SU-DHL-6 (cell line): ENCODE data around the gene SPNS3.

Experiments used
- H2AFZ ChIP-seq: fragments of 200-600 bp; sonication (generic); 2 replicates; pipeline ENCODE4 v1.6.1; 2014; ENCODE audit warnings: low read depth, mild to moderate bottlenecking, moderate library complexity, mixed read lengths, antibody characterized with exemption, low read length; ENCODE audit not compliant: severe bottlenecking
- H3F3A ChIP-seq: fragments of 200-600 bp; shearing (Covaris generic); 2 replicates; pipeline ENCODE4 v1.6.0; 2016; ENCODE audit warnings: antibody characterized with exemption, mild to moderate bottlenecking; ENCODE audit not compliant: insufficient read depth
- H3K27ac ChIP-seq: fragments of 200-600 bp; sonication (generic); 2 replicates; pipeline ENCODE4 v1.5.1; 2016; ENCODE audit warnings: low read depth, mild to moderate bottlenecking, low read length, moderate library complexity, mixed read lengths
- H3K27me3 ChIP-seq: fragments of 200-600 bp; sonication (generic), shearing (Covaris generic); 2 replicates; pipeline ENCODE4 v1.6.0; 2014; ENCODE audit warnings: mild to moderate bottlenecking, low read length
- H3K36me3 ChIP-seq: fragments of 200-600 bp; sonication (generic); 2 replicates; pipeline ENCODE4 v1.6.1; 2014; ENCODE audit warnings: mild to moderate bottlenecking, low read length, mixed read lengths
- H3K4me2 ChIP-seq: fragments of 300-600, 200-600 bp; shearing (Covaris generic), sonication (generic); 2 replicates; pipeline ENCODE4 v1.6.0; 2014; ENCODE audit warnings: low read length, low read depth, mild to moderate bottlenecking; ENCODE audit not compliant: poor library complexity, severe bottlenecking
- H3K4me3 ChIP-seq: fragments of 200-600 bp; sonication (generic); 2 replicates; pipeline ENCODE4 v1.5.1; 2014; ENCODE audit warnings: antibody characterized with exemption, low read length, mild to moderate bottlenecking, mixed read lengths; ENCODE audit not compliant: insufficient read depth, poor library complexity, severe bottlenecking
- H3K79me2 ChIP-seq: fragments of 200-600 bp; sonication (generic); 2 replicates; pipeline ENCODE4 v1.6.1; 2014; ENCODE audit warnings: mild to moderate bottlenecking, low read length, moderate library complexity; ENCODE audit not compliant: insufficient read depth
- H3K9ac ChIP-seq: fragments of 200-600 bp; sonication (generic); 2 replicates; pipeline ENCODE4 v1.7.0; 2014; ENCODE audit warnings: mild to moderate bottlenecking, low read length
- H3K9me2 ChIP-seq: fragments of 200-600 bp; sonication (generic); replicated peaks from 2 replicates; pipeline ENCODE4 v1.6.1; 2014; ENCODE audit warnings: low read length; ENCODE audit not compliant: insufficient read depth
- H3K9me3 ChIP-seq: fragments of 200-600 bp; sonication (generic); 2 replicates; pipeline ENCODE4 v1.6.1; 2014; ENCODE audit warnings: low read length, mixed read lengths; ENCODE audit not compliant: insufficient read depth
- H4K20me1 ChIP-seq: fragments of 200-600 bp; sonication (generic); 2 replicates; pipeline ENCODE4 v1.6.1; 2014; ENCODE audit warnings: low read depth, mild to moderate bottlenecking, antibody characterized with exemption, low read length, moderate library complexity, mixed read lengths
- EZH2phosphoT487 ChIP-seq: fragments of 200-600 bp; sonication (generic), shearing (Covaris generic); conservative IDR thresholded peaks from 2 replicates; pipeline ENCODE4 v1.6.1; 2018; ENCODE audit warnings: mild to moderate bottlenecking, antibody characterized with exemption, low read length, moderate library complexity, mixed read lengths
- TF ChIP-seq, protein P1 (sequence below): fragments of 200-600 bp; sonication (generic); IDR thresholded peaks from one replicate; pipeline ENCODE4 v1.5.1; 2017; ENCODE audit warnings: antibody characterized with exemption, mild to moderate bottlenecking, low read length, moderate library complexity; ENCODE audit not compliant: insufficient read depth, poor library complexity, severe bottlenecking

Gene SPNS3

DNA sequence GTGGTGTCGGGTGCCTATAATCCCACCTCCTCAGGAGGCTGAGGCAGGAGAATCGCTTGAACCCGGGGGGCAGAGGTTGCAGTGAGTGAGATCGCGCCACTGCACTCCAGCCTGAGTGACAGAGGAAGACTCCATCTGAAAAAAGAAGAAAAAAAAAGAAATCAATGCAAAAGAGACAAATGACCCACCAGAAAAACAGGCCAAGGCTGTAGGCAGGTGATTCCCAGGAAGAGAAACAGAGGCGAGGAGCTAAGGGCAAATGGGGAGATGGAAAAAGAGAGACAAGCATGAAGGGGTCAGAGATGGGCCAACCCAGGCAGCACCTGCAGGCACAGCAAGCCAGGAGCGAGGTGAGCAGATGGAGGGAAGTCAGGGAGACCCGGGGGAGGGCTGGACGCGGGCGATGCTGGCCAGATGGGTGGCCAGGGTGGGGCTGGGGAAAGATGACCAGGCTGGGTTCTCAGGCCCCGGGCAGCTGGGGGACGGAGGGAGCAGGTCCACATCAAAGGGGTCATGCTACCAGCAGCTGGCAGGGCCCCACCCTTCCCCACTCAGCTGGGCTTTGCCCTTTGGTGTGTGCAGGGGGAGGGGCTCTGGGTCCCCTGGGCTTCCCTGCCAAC, 95.9 kb downstream of the SPNS3 start:
- no peak overlapping the region for H3K27ac ChIP-seq
- H2AFZ ChIP-seq: no peak overlapping the region
- no peak overlapping the region for H3K4me3 ChIP-seq
- TF ChIP-seq EZH2phosphoT487: no peak
- TF ChIP-seq, protein P1, sequence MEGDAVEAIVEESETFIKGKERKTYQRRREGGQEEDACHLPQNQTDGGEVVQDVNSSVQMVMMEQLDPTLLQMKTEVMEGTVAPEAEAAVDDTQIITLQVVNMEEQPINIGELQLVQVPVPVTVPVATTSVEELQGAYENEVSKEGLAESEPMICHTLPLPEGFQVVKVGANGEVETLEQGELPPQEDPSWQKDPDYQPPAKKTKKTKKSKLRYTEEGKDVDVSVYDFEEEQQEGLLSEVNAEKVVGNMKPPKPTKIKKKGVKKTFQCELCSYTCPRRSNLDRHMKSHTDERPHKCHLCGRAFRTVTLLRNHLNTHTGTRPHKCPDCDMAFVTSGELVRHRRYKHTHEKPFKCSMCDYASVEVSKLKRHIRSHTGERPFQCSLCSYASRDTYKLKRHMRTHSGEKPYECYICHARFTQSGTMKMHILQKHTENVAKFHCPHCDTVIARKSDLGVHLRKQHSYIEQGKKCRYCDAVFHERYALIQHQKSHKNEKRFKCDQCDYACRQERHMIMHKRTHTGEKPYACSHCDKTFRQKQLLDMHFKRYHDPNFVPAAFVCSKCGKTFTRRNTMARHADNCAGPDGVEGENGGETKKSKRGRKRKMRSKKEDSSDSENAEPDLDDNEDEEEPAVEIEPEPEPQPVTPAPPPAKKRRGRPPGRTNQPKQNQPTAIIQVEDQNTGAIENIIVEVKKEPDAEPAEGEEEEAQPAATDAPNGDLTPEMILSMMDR: no peak
- H3K9ac ChIP-seq: no peak overlapping the region
- no peak overlapping the region for H3K4me2 ChIP-seq
- H3K9me3 ChIP-seq: no peaks in the 10 kb centered on the region
- no peaks in the 10 kb centered on the region for H4K20me1 ChIP-seq
- H3K9me2 ChIP-seq: no peaks in the 10 kb centered on the region
- H3K36me3 ChIP-seq: no peaks in the 10 kb centered on the region
- H3K27me3 ChIP-seq: no peaks in the 10 kb centered on the region
- no peaks in the 10 kb centered on the region for H3K79me2 ChIP-seq
- H3F3A ChIP-seq: no peaks in the 10 kb centered on the region

DNA sequence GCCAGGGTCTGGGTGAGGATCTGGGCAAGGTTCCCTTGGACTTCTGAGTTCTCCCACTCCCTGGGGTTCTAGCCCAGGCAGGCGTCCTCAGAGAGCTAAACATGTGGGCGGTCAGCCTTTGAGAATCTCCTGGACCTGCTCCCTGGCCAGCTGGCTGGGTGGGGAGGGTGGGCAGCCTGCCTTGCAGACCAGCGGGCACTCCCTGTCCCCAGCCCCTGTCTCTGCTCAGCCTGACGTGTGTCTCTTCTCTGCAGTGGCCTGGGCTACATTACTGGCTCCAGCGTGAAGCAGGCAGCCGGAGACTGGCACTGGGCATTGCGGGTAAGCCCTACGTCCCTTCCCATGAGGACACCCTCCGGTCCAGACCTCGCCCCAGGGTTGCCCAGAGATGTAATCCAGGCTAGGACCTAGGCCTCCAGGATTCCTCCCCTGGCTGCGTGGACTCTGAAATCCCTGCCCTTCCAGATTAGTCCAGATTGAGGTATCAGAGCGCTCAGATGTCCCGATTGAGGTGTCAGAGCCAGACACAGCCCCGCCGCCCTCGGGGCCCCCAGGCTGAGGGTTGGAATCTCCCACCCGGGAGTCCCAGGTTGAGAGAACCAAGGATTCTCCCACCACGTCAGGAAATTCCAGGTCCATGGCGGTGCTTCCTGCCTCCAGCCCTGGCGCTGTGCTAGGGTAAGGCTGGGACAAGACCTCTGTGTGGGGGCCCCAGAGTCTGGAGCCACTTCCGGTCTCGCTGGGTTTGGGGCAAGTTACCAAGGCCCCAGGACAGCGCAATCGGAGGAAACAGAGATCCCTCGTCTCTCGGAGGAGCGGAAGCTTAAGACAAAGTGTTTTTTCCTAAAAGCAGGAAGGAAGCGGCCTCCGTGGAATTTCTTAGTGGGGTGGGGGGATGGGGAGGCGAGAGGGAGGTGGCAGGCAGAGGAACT, 97.3 kb downstream of the SPNS3 start:
- no peaks in the 10 kb centered on the region for H3K79me2 ChIP-seq
- H3K9ac ChIP-seq: no peak overlapping the region
- H3K4me3 ChIP-seq: no peak overlapping the region

DNA sequence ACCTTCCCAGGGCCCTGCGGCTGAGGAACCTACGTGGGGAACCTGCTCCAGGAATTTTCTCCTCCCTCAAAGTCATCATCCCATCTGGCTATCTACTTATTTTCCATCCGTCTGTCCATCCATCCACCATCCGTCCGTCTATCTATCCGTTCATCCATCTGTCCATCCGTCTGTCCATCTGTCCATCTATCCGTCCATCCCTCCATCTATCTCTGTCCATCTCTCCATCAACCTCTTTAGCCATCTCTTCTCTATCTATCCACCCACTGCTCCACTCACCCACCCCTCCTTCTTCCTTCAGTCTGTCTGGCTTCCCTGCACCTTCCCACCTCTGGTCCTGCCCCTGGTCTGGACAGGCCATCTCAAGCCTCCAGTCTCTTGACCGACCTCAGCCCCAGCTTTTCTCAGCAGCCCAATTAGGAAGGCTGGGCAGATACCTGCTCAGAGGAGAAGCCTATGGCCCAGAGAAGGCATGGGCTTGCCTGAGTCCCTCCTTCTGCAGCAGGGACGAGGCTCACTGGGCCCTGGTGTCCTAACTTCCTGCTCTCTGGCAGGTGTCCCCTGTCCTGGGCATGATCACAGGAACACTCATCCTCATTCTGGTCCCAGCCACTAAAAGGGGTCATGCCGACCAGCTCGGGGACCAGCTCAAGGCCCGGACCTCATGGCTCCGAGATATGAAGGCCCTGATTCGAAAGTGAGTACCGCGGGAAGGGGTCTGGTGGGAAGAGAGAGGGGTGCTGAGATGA, 98.4 kb downstream of the SPNS3 start:
- Histone ChIP-seq H2AFZ (no peak overlapping the region), H3K9me3 (no peaks in the 10 kb centered on the region), H3K4me2 (no peak overlapping the region), H3K27me3 (no peaks in the 10 kb centered on the region), H3K79me2 (no peaks in the 10 kb centered on the region), H3K9ac (no peak overlapping the region), H3K4me3 (no peak overlapping the region), H3K9me2 (no peaks in the 10 kb centered on the region), H3K27ac (no peak overlapping the region), H3F3A (peaks cover 3% of the 10 kb centered on the region; the same call in 1 of the 2 replicates), H3K36me3 (no peaks in the 10 kb centered on the region), H4K20me1 (no peaks in the 10 kb centered on the region)
- TF ChIP-seq, protein P1: no peak
- no peak for TF ChIP-seq EZH2phosphoT487

More for the DNA sequence above, 97.3 kb downstream of the SPNS3 start:
- Histone ChIP-seq H4K20me1 (no peaks in the 10 kb centered on the region), H3K27ac (no peak overlapping the region), H3K4me2 (no peak overlapping the region), H3K36me3 (no peaks in the 10 kb centered on the region), H3F3A (no peaks in the 10 kb centered on the region), H3K9me2 (no peaks in the 10 kb centered on the region), H2AFZ (no peak overlapping the region), H3K27me3 (no peaks in the 10 kb centered on the region), H3K9me3 (no peaks in the 10 kb centered on the region)
- TF ChIP-seq, protein P1: no peak
- no peak for TF ChIP-seq EZH2phosphoT487
